Astrocyte (in vitro differentiated cells and primary cell): ENCODE measurements around the gene IL1R2.

ENCODE experiments used
- CTCF ChIP-seq: IDR thresholded peaks from 2 replicates; pipeline ENCODE4 v1.5.1; 2011; ENCODE audit warnings: low read depth, mild to moderate bottlenecking, inconsistent platforms, low read length, moderate library complexity; ENCODE audit not compliant: insufficient read depth
- EZH2 ChIP-seq: IDR thresholded peaks from 2 replicates; pipeline ENCODE4 v1.6.1; 2012; ENCODE audit warnings: mild to moderate bottlenecking, low read length, inconsistent platforms; ENCODE audit not compliant: insufficient read depth

- TF ChIP-seq CTCF (no peak), EZH2 (no peak)
Observed at GRCh38 chr2:102045697-102046096, 53.9 kb downstream of the IL1R2 start.
